Measurements from ENCODE around the gene SCAF1.

The SCAF1 gene

GRCh38 chr19:49597703-49597974 lies 44.4 kb upstream of the SCAF1 start:
- TF ChIP-seq, protein P1, sequence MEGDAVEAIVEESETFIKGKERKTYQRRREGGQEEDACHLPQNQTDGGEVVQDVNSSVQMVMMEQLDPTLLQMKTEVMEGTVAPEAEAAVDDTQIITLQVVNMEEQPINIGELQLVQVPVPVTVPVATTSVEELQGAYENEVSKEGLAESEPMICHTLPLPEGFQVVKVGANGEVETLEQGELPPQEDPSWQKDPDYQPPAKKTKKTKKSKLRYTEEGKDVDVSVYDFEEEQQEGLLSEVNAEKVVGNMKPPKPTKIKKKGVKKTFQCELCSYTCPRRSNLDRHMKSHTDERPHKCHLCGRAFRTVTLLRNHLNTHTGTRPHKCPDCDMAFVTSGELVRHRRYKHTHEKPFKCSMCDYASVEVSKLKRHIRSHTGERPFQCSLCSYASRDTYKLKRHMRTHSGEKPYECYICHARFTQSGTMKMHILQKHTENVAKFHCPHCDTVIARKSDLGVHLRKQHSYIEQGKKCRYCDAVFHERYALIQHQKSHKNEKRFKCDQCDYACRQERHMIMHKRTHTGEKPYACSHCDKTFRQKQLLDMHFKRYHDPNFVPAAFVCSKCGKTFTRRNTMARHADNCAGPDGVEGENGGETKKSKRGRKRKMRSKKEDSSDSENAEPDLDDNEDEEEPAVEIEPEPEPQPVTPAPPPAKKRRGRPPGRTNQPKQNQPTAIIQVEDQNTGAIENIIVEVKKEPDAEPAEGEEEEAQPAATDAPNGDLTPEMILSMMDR (IDR thresholded peaks at IDR 0.05; ENCODE audit: low read length) = no peak
- TF ChIP-seq EZH2 (IDR thresholded peaks at IDR 0.05; ENCODE audit: borderline replicate concordance, low read length) = no peak
- Histone ChIP-seq H3F3A (ENCODE audit: insufficient read depth, low read length) (no peaks in the 10 kb centered on the region), H4K20me1 (ENCODE audit: insufficient read depth, low read length) (no peaks in the 10 kb centered on the region), H3K27ac (ENCODE audit: low read depth, low read length, poor library complexity, severe bottlenecking) (no peak overlapping the region), H3K9ac (ENCODE audit: low read length) (no peak overlapping the region), H3K4me2 (ENCODE audit: low read length) (no peak overlapping the region), H3K79me2 (ENCODE audit: insufficient read depth, low read length) (no peaks in the 10 kb centered on the region), H3K9me3 (ENCODE audit: low read length) (no peaks in the 10 kb centered on the region), H3K27me3 (ENCODE audit: insufficient read depth, low read length) (no peaks in the 10 kb centered on the region), H2AFZ (ENCODE audit: low read length) (no peak overlapping the region), H3K9me2 (ENCODE audit: low read depth, low read length) (no peaks in the 10 kb centered on the region), H3K4me1 (ENCODE audit: insufficient read depth, low read length, severe bottlenecking) (peaks cover 6% of the 10 kb centered on the region), H3K36me3 (ENCODE audit: insufficient read depth, low read length) (peaks cover 79% of the 10 kb centered on the region), H3K4me3 (ENCODE audit: low read depth, low read length, poor library complexity, severe bottlenecking) (no peak overlapping the region)

DNA sequence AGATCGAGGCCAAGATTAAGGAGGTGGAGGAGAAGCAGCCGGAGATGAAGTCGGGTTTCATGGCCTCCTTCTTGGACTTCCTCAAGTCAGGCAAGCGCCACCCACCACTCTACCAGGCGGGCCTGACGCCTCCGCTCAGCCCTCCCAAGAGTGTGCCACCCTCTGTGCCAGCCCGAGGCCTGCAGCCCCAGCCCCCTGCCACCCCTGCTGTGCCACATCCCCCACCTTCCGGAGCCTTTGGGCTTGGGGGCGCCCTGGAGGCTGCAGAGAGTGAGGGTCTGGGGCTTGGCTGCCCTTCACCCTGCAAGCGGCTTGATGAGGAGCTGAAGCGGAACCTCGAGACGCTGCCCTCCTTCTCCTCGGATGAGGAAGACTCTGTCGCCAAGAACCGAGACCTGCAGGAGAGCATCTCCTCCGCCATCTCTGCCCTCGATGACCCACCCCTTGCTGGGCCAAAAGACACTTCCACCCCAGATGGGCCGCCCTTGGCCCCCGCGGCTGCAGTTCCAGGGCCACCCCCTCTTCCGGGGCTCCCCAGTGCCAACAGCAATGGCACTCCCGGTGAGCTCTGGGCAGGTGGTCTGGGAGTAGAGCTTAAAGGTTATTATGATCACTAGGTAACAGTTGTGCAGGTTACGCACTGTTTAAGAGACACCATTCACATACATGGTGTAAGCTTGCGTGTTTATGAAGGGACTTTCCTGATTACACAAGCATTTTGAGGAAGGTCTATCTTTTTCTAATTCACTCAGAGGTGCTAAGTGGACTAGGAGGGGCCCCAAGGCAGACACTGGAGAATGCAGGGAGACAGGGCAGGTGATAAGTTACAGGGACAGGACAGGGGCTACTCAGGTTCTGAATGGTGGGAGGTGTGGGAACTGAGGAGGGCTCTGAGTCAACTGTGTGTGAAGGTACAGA lies 42.4 kb upstream of the SCAF1 start:
- Histone ChIP-seq H3K27me3 (ENCODE audit: insufficient read depth, low read length) (no peaks in the 10 kb centered on the region), H3K9me2 (ENCODE audit: low read depth, low read length) (no peaks in the 10 kb centered on the region), H3K4me3 (ENCODE audit: low read depth, low read length, poor library complexity, severe bottlenecking) (no peak overlapping the region), H3K9me3 (ENCODE audit: low read length) (no peaks in the 10 kb centered on the region), H2AFZ (ENCODE audit: low read length) (no peak overlapping the region), H3K4me1 (ENCODE audit: insufficient read depth, low read length, severe bottlenecking) (no peaks in the 10 kb centered on the region), H3K79me2 (ENCODE audit: insufficient read depth, low read length) (no peaks in the 10 kb centered on the region), H3K4me2 (ENCODE audit: low read length) (no peak overlapping the region), H3K36me3 (ENCODE audit: insufficient read depth, low read length) (peaks cover 85% of the 10 kb centered on the region), H3F3A (ENCODE audit: insufficient read depth, low read length) (no peaks in the 10 kb centered on the region), H4K20me1 (ENCODE audit: insufficient read depth, low read length) (no peaks in the 10 kb centered on the region), H3K27ac (ENCODE audit: low read depth, low read length, poor library complexity, severe bottlenecking) (no peak overlapping the region), H3K9ac (ENCODE audit: low read length) (no peak overlapping the region)
- TF ChIP-seq, protein P1 (IDR thresholded peaks at IDR 0.05; ENCODE audit: low read length) = no peak
- no peak for TF ChIP-seq EZH2 (IDR thresholded peaks at IDR 0.05; ENCODE audit: borderline replicate concordance, low read length)

- H3F3A ChIP-seq (ENCODE audit: insufficient read depth, low read length) = no peaks in the 10 kb centered on the region
- H3K4me2 ChIP-seq (ENCODE audit: low read length) = no peak overlapping the region
- H4K20me1 ChIP-seq (ENCODE audit: insufficient read depth, low read length) = no peaks in the 10 kb centered on the region
- no peaks in the 10 kb centered on the region for H3K4me1 ChIP-seq (ENCODE audit: insufficient read depth, low read length, severe bottlenecking)
- no peak overlapping the region for H3K9ac ChIP-seq (ENCODE audit: low read length)
- H3K27ac ChIP-seq (ENCODE audit: low read depth, low read length, poor library complexity, severe bottlenecking) = no peak overlapping the region
- TF ChIP-seq, protein P1 (IDR thresholded peaks at IDR 0.05; ENCODE audit: low read length) = no peak
- TF ChIP-seq EZH2 (IDR thresholded peaks at IDR 0.05; ENCODE audit: borderline replicate concordance, low read length) = no peak
- no peak overlapping the region for H2AFZ ChIP-seq (ENCODE audit: low read length)
- H3K9me3 ChIP-seq (ENCODE audit: low read length) = no peaks in the 10 kb centered on the region
- no peaks in the 10 kb centered on the region for H3K9me2 ChIP-seq (ENCODE audit: low read depth, low read length)
- no peak overlapping the region for H3K4me3 ChIP-seq (ENCODE audit: low read depth, low read length, poor library complexity, severe bottlenecking)
- H3K36me3 ChIP-seq (ENCODE audit: insufficient read depth, low read length) = peaks cover 87% of the 10 kb centered on the region
- no peaks in the 10 kb centered on the region for H3K79me2 ChIP-seq (ENCODE audit: insufficient read depth, low read length)
- H3K27me3 ChIP-seq (ENCODE audit: insufficient read depth, low read length) = no peaks in the 10 kb centered on the region
These were observed 40.4 kb upstream of the SCAF1 start for GRCh38 chr19:49601482-49602038.
